ENCODE measurements around the gene ENTPD8.

The ENTPD8 gene

GRCh38 chr9:137426018-137426681, 15.0 kb downstream of the ENTPD8 start:
- DNase-seq (ENCODE audit: low read depth): no peak
- no peak overlapping the region for H3K4me3 ChIP-seq (ENCODE audit: low read depth, low read length)
- no peak for TF ChIP-seq CTCF (IDR thresholded peaks at IDR 0.05; ENCODE audit: low read depth, low read length, missing control alignments)

GRCh38 chr9:137423514-137424291, 17.5 kb downstream of the ENTPD8 start:
- no peak for DNase-seq (ENCODE audit: low read depth)
- no peak for TF ChIP-seq CTCF (IDR thresholded peaks at IDR 0.05; ENCODE audit: low read depth, low read length, missing control alignments)
- H3K4me3 ChIP-seq (ENCODE audit: low read depth, low read length): peak overlapping the region; percentile 50

GRCh38 chr9:137422604-137423513, 18.3 kb downstream of the ENTPD8 start, which contains the start of the genes EXD3 and NOXA1:
TSS of gene EXD3 (minus strand) at chr9:137423162. CDS start at chr9:137395357, 27,805 bp downstream.
TSS of gene NOXA1 (plus strand) at chr9:137423393. CDS start at chr9:137423530, 137 bp downstream.
- DNase-seq (ENCODE audit: low read depth): no peak
- peak; percentile 73 for TF ChIP-seq CTCF (IDR thresholded peaks at IDR 0.05; ENCODE audit: low read depth, low read length, missing control alignments)
- H3K4me3 ChIP-seq (ENCODE audit: low read depth, low read length): peak within 1 kb of the TSS; percentile 84

- peak overlapping the region; percentile 84 for H3K4me3 ChIP-seq (ENCODE audit: low read depth, low read length)
- no peak for TF ChIP-seq CTCF (IDR thresholded peaks at IDR 0.05; ENCODE audit: low read depth, low read length, missing control alignments)
- DNase-seq (ENCODE audit: low read depth): no peak
Measured at GRCh38 chr9:137421838-137422603, 19.1 kb downstream of the ENTPD8 start.

GRCh38 chr9:137417161-137418021, 23.8 kb downstream of the ENTPD8 start:
- no peak for TF ChIP-seq CTCF (IDR thresholded peaks at IDR 0.05; ENCODE audit: low read depth, low read length, missing control alignments)
- no peak for DNase-seq (ENCODE audit: low read depth)
- peak overlapping the region; percentile 61 for H3K4me3 ChIP-seq (ENCODE audit: low read depth, low read length)

Measured in GM12864 (cell line).